ENCODE data around the gene LDB2. TPM values are rescaled to one million over a fixed set of nuclear protein-coding genes. Genes with fewer than 3 reads are reported as not detected.

Gene LDB2
- total RNA-seq, 1 donor from 2014 or later = 137 TPM

GRCh38 chr4:16607241-16608066 lies 291.0 kb downstream of the LDB2 start:
- Histone ChIP-seq H3K9me3 (no peaks in the 10 kb centered on the region), H3K36me3 (no peaks in the 10 kb centered on the region), H3K27me3 (no peaks in the 10 kb centered on the region), H3K4me1 (no peaks in the 10 kb centered on the region), H3K4me3 (no peak overlapping the region), H3K27ac (no peak overlapping the region)
- DNase-seq (ENCODE audit: low spot score in 2 of 2) = no peak
- intact Hi-C loops (cut with DNase I) = no loop called here
- TF ChIP-seq CTCF (IDR thresholded peaks at IDR 0.05) = no peak

- H3K4me1 ChIP-seq = no peaks in the 10 kb centered on the region
- TF ChIP-seq CTCF (IDR thresholded peaks at IDR 0.05) = no peak
- H3K9me3 ChIP-seq = no peaks in the 10 kb centered on the region
- intact Hi-C loops (cut with DNase I) = no loop called here
- no peaks in the 10 kb centered on the region for H3K27me3 ChIP-seq
- no peak for DNase-seq (ENCODE audit: low spot score in 2 of 2)
- no peak overlapping the region for H3K27ac ChIP-seq
- no peak overlapping the region for H3K4me3 ChIP-seq
- H3K36me3 ChIP-seq = no peaks in the 10 kb centered on the region
Measured at GRCh38 chr4:16606691-16607090, 291.8 kb downstream of the LDB2 start.

GRCh38 chr4:16603178-16603577 lies 295.3 kb downstream of the LDB2 start:
- H3K27me3 ChIP-seq = no peaks in the 10 kb centered on the region

GRCh38 chr4:16598597-16599206 lies 299.7 kb downstream of the LDB2 start:
- Histone ChIP-seq H3K27ac (no peak overlapping the region), H3K9me3 (no peaks in the 10 kb centered on the region), H3K4me1 (no peaks in the 10 kb centered on the region), H3K4me3 (no peak overlapping the region), H3K36me3 (no peaks in the 10 kb centered on the region), H3K27me3 (no peaks in the 10 kb centered on the region)
- DNase-seq (ENCODE audit: low spot score in 2 of 2) = no peak
- intact Hi-C loops (cut with DNase I) = no loop called here
- no peak for TF ChIP-seq CTCF (IDR thresholded peaks at IDR 0.05)

More at GRCh38 chr4:16603178-16603577, 295.3 kb downstream of the LDB2 start:
- Histone ChIP-seq H3K4me1 (no peaks in the 10 kb centered on the region), H3K9me3 (no peaks in the 10 kb centered on the region), H3K4me3 (no peak overlapping the region), H3K27ac (no peak overlapping the region), H3K36me3 (no peaks in the 10 kb centered on the region)
- TF ChIP-seq CTCF (IDR thresholded peaks at IDR 0.05) = no peak
- intact Hi-C loops (cut with DNase I) = no loop called here
- DNase-seq (ENCODE audit: low spot score in 2 of 2) = no peak

GRCh38 chr4:16597845-16598596 lies 300.4 kb downstream of the LDB2 start:
- intact Hi-C loops (cut with DNase I) = no loop called here
- no peak overlapping the region for H3K27ac ChIP-seq
- no peak for TF ChIP-seq CTCF (IDR thresholded peaks at IDR 0.05)

More at GRCh38 chr4:16597845-16598596, 300.4 kb downstream of the LDB2 start:
- DNase-seq (ENCODE audit: low spot score in 2 of 2) = no peak
- no peaks in the 10 kb centered on the region for H3K9me3 ChIP-seq
- H3K27me3 ChIP-seq = no peaks in the 10 kb centered on the region
- no peaks in the 10 kb centered on the region for H3K4me1 ChIP-seq
- H3K4me3 ChIP-seq = no peak overlapping the region
- no peaks in the 10 kb centered on the region for H3K36me3 ChIP-seq
